ENCODE measurements around the gene POU2F2. TPM values are rescaled to one million over a fixed set of nuclear protein-coding genes. Genes with fewer than 3 reads are reported as not detected.
A peak's percentile ranks its signal among the peaks of the same experiment; 100 is the strongest.

Gene POU2F2
- total and polyA plus RNA-seq, 10 of the 15 experiments (the other 5 are each of a cell fraction or from before 2014, with no cell fraction given) = 4.4 to 62.4 (median 37.9) TPM

- peak; percentile 5 to 86 for TF ChIP-seq BHLHE40 (IDR thresholded peaks at IDR 0.05; ENCODE audit: borderline replicate concordance in 1 of 2, low read depth in 2 of 2, low read length in 1 of 2)
- no peak for TF ChIP-seq KAT2A (conservative IDR thresholded peaks at IDR 0.05; ENCODE audit: control insufficient read depth, low read depth, low read length)
- peak; percentile 89 for TF ChIP-seq NKRF (conservative IDR thresholded peaks at IDR 0.05)
These were observed 56.4 kb downstream of the POU2F2 start, which contains the start of gene ZNF574 (continued) for GRCh38 chr19:42075616-42076379.

- Histone ChIP-seq H3K79me2 (ENCODE audit: control insufficient read depth, insufficient read depth, low read length) (peaks cover 32% of the 10 kb centered on the region), H4K20me1 (ENCODE audit: control insufficient read depth, insufficient read depth) (peaks cover 5% of the 10 kb centered on the region; the same call in 1 of the 2 replicates), H3K4me1 (ENCODE audit: control insufficient read depth, insufficient read depth, low read length) (peaks cover 16% of the 10 kb centered on the region), H3K4me2 (ENCODE audit: control insufficient read depth, insufficient read depth) (peak overlapping the region; percentile 86), H3K27me3 (replicated peaks in 1 of 2; ENCODE audit: control insufficient read depth in 2 of 2, insufficient read depth in 2 of 2, low read length in 1 of 2) (peaks cover 0 to 3% of the 10 kb centered on the region in 2 experiments; a peak in 1 of 4 replicates), H3K9me3 (replicated peaks; ENCODE audit: control insufficient read depth, insufficient read depth, low read length) (no peaks in the 10 kb centered on the region), H3K4me3 (peak overlapping the region; percentile 87), H3K27ac (ENCODE audit: control insufficient read depth, insufficient read depth) (peak overlapping the region; percentile 99), H2AFZ (ENCODE audit: control insufficient read depth, low read depth, low read length) (peak overlapping the region; percentile 88), H3K9ac (ENCODE audit: control insufficient read depth, insufficient read depth, low read length) (peak overlapping the region; percentile 99), H3K36me3 (ENCODE audit: control insufficient read depth in 2 of 2, insufficient read depth in 2 of 2, low read length in 1 of 2) (peaks cover 7 to 19% of the 10 kb centered on the region in 2 experiments; a peak in 3 of 4 replicates)
- ChIA-PET RAD21 (ENCODE audit: unreplicated experiment) (no interaction called here), POLR2A (no interaction called here), CTCF (interaction anchor here (1.4 kb wide), 1 partner anchor 34 kb away, joined by 3 read pairs; no protein-coding TSS in a partner anchor), SMC1A (ENCODE audit: uncharacterized antibody, unreplicated experiment) (no interaction called here)
- TSS peak; percentile 97 for BruUV-seq (replicated peaks)
- in situ Hi-C loops (cut with MboI) = no loop called here
- no peak for FAIRE-seq
- peak; percentile 9 for ATAC-seq
- intact Hi-C loops (cut with micrococcal nuclease; ENCODE audit: unreplicated experiment) = no loop called here
- no peak for DNase-seq (ENCODE audit: low read depth, low spot score)
- WGBS (ENCODE audit: insufficient coverage, insufficient replicate concordance, low lambda C conversion rate, missing lambda C conversion rate) = 2% methylated on average over 3 of the region's 3 CpGs
- TF ChIP-seq SMAD5 (IDR thresholded peaks at IDR 0.05; ENCODE audit: low read depth) (no peak), BCL11A (IDR thresholded peaks at IDR 0.05; ENCODE audit: low read depth, low read length) (no peak), RBBP5 (conservative IDR thresholded peaks at IDR 0.05) (no peak), ZZZ3 (IDR thresholded peaks at IDR 0.05; ENCODE audit: control insufficient read depth, insufficient read length, low read depth) (no peak), ATF3 (IDR thresholded peaks at IDR 0.05; ENCODE audit: borderline replicate concordance, extremely low read depth, low read depth, low read length) (no peak), POLR2AphosphoS2 (IDR thresholded peaks at IDR 0.05; ENCODE audit: low read depth, low read length) (no peak; the same call in 1 of the 2 replicates), TARDBP (IDR thresholded peaks at IDR 0.05; ENCODE audit: borderline replicate concordance) (no peak), PAX8 (IDR thresholded peaks at IDR 0.05) (peak; percentile 45; the same call in 1 of the 2 replicates), CEBPB (IDR thresholded peaks at IDR 0.05; ENCODE audit: borderline replicate concordance in 1 of 2, low read depth in 2 of 2, low read length in 2 of 2) (no peak), WRNIP1 (IDR thresholded peaks at IDR 0.05; ENCODE audit: borderline replicate concordance, low read depth, low read length) (no peak), CBX3 (IDR thresholded peaks at IDR 0.05; ENCODE audit: borderline replicate concordance, low read depth) (no peak), ZNF274 (IDR thresholded peaks at IDR 0.05; ENCODE audit: insufficient read depth, insufficient read length) (no peak), PKNOX1 (IDR thresholded peaks at IDR 0.05) (no peak), CHD4 (IDR thresholded peaks at IDR 0.05) (no peak), ATF2 (IDR thresholded peaks at IDR 0.05; ENCODE audit: low read length) (0 out of 2 replicates have a peak, but pooled peaks have one; percentile 29), NBN (IDR thresholded peaks at IDR 0.05) (no peak), PML (IDR thresholded peaks at IDR 0.05; ENCODE audit: low read length) (no peak)
These were observed 57.0 kb downstream of the POU2F2 start for GRCh38 chr19:42075364-42075615.

Measured in GM12878 (cell line).